Tibial artery (tissue), 4 donors: Measurements from ENCODE around the gene GNS.
A peak's percentile ranks its signal among the peaks of the same experiment; 100 is the strongest.

ENCODE experiments used
- DNase-seq, 2 donors: peaks; one replicate each; pipeline ENCODE4 v3.0.0-alpha.2; 2019
- H3K27ac ChIP-seq, 2 donors: fragments of 200-600 bp; sonication (generic) in 1 of 2; 1 replicate in 1 of 2; 2 replicates in 1 of 2; pipeline ENCODE4 v1.5.1; 2018 to 2019; ENCODE audit warnings: mild to moderate bottlenecking in 1 of 2
- H3K27me3 ChIP-seq, 2 donors: fragments of 200-600 bp; sonication (generic) in 1 of 2; one replicate each; pipeline versions ENCODE4 v1.5.1 to v1.6.0; 2016 to 2019
- H3K36me3 ChIP-seq, 3 donors: fragments of 200-600 bp; sonication (generic) in 2 of 3; one replicate each; pipeline ENCODE4 v1.5.1; 2016 to 2019; ENCODE audit warnings: mild to moderate bottlenecking in 2 of 3
- H3K4me1 ChIP-seq, 4 donors: fragments of 200-600 bp; sonication (generic) in 2 of 4; 1 replicate in 3 of 4; 2 replicates in 1 of 4; pipeline ENCODE4 v1.5.1; 2016 to 2019
- H3K4me3 ChIP-seq, 2 donors: fragments of 200-600 bp; sonication (generic) in 1 of 2; 1 replicate in 1 of 2; 2 replicates in 1 of 2; pipeline ENCODE4 v1.5.1; 2018 to 2019; ENCODE audit warnings: mild to moderate bottlenecking in 2 of 2
- H3K9me3 ChIP-seq, 3 donors: fragments of 200-600 bp; sonication (generic) in 1 of 3; one replicate each; pipeline ENCODE4 v1.5.1; 2016 to 2019
- CTCF ChIP-seq, 2 experiments: fragments of 200-600 bp in 1 of 2; fragments of 450-650 bp in 1 of 2; IDR thresholded peaks; one replicate each; pipeline ENCODE4 v1.5.1; 2017 to 2019; ENCODE audit warnings: antibody characterized with exemption in 2 of 2, mild to moderate bottlenecking in 1 of 2, moderate library complexity in 1 of 2
- intact Hi-C: fragments of 100-400 bp; cut with DNase I; formaldehyde crosslinking; loops from one replicate; pipeline ENCODE4 v1.15.0; 2023; ENCODE audit warnings: low total_unique reads

Gene GNS

GRCh38 chr12:64683816-64684543 is 75.2 kb downstream of the GNS start:
- H3K27me3 ChIP-seq: no peaks in the 10 kb centered on the region
- H3K36me3 ChIP-seq: peaks cover 19 to 23% (median 21%) of the 10 kb centered on the region in 3 donors
- DNase-seq: peak in 1 of 2 donors; percentile 23
- H3K4me3 ChIP-seq: no peak overlapping the region
- TF ChIP-seq CTCF (IDR thresholded peaks at IDR 0.05): no peak
- H3K9me3 ChIP-seq: no peaks in the 10 kb centered on the region
- H3K27ac ChIP-seq: peak overlapping the region; percentile 84 to 88
- intact Hi-C loops: no loop called here
- H3K4me1 ChIP-seq: peaks cover 0 to 77% (median 42%) of the 10 kb centered on the region in 4 donors

GRCh38 chr12:64682572-64683277 is 76.5 kb downstream of the GNS start:
- peaks cover 15 to 22% (median 19%) of the 10 kb centered on the region in 3 donors for H3K36me3 ChIP-seq
- no peak overlapping the region for H3K4me3 ChIP-seq
- TF ChIP-seq CTCF (IDR thresholded peaks at IDR 0.05): no peak
- no peaks in the 10 kb centered on the region for H3K27me3 ChIP-seq
- peak overlapping the region; percentile 84 to 88 for H3K27ac ChIP-seq
- DNase-seq: peak; percentile 64 to 86
- no peaks in the 10 kb centered on the region for H3K9me3 ChIP-seq
- intact Hi-C loops: no loop called here
- peaks cover 0 to 77% (median 43%) of the 10 kb centered on the region in 4 donors for H3K4me1 ChIP-seq

- Histone ChIP-seq H3K27me3 (no peaks in the 10 kb centered on the region), H3K4me1 (peaks cover 0 to 88% (median 54%) of the 10 kb centered on the region in 4 donors), H3K4me3 (no peak overlapping the region), H3K27ac (peak overlapping the region; percentile 84 to 88), H3K9me3 (no peaks in the 10 kb centered on the region), H3K36me3 (peaks cover 10 to 16% (median 11%) of the 10 kb centered on the region in 3 donors)
- intact Hi-C loops: no loop called here
- no peak for TF ChIP-seq CTCF (IDR thresholded peaks at IDR 0.05)
- DNase-seq: no peak
Measured at GRCh38 chr12:64681200-64682052, 77.8 kb downstream of the GNS start.

- Histone ChIP-seq H3K9me3 (no peaks in the 10 kb centered on the region), H3K4me3 (peak overlapping the region; percentile 27 to 32), H3K27ac (peak overlapping the region; percentile 84 to 88), H3K36me3 (peaks cover 0 to 4% (median 2%) of the 10 kb centered on the region in 3 donors), H3K4me1 (peaks cover 0 to 99% (median 60%) of the 10 kb centered on the region in 4 donors), H3K27me3 (no peaks in the 10 kb centered on the region)
- DNase-seq: no peak
- intact Hi-C loops: no loop called here
- no peak for TF ChIP-seq CTCF (IDR thresholded peaks at IDR 0.05)
Measured at GRCh38 chr12:64680235-64680634, 79.0 kb downstream of the GNS start.

- intact Hi-C loops: loop anchor here (5.0 kb wide), 1 partner anchor 47 kb away; no protein-coding TSS in a partner anchor
- H3K4me3 ChIP-seq: peak overlapping the region; percentile 27 to 32
- H3K36me3 ChIP-seq: no peaks in the 10 kb centered on the region
- no peaks in the 10 kb centered on the region for H3K27me3 ChIP-seq
- TF ChIP-seq CTCF (IDR thresholded peaks at IDR 0.05): no peak
- H3K4me1 ChIP-seq: peaks cover 0 to 99% (median 65%) of the 10 kb centered on the region in 4 donors
- H3K27ac ChIP-seq: peak overlapping the region; percentile 84 to 88
- no peaks in the 10 kb centered on the region for H3K9me3 ChIP-seq
- DNase-seq: peak; percentile 87 to 93
Measured at GRCh38 chr12:64679487-64680001, 79.7 kb downstream of the GNS start.
